NT2/D1 (cell line): ENCODE measurements around the gene IL11.

Source experiments
- DNase-seq: peaks from one replicate; pipeline ENCODE4 v3.0.0-alpha.2; 2011; ENCODE audit warnings: low read depth, low spot score
- H3K27me3 ChIP-seq: 2 replicates; pipeline ENCODE4 v1.6.0; 2011; ENCODE audit warnings: mild to moderate bottlenecking; ENCODE audit not compliant: insufficient read length, insufficient read depth
- H3K36me3 ChIP-seq: 2 replicates; pipeline ENCODE4 v1.6.1; 2011; ENCODE audit warnings: mild to moderate bottlenecking, low read length, mixed read lengths; ENCODE audit not compliant: insufficient read depth, insufficient read length
- H3K4me1 ChIP-seq: 2 replicates; pipeline ENCODE4 v1.5.1; 2011; ENCODE audit not compliant: insufficient read depth, insufficient read length
- H3K4me3 ChIP-seq: 2 replicates; pipeline ENCODE4 v1.5.1; 2011; ENCODE audit warnings: low read depth; ENCODE audit not compliant: insufficient read length
- H3K9ac ChIP-seq: 2 replicates; pipeline ENCODE4 v1.6.0; 2011; ENCODE audit warnings: low read depth; ENCODE audit not compliant: insufficient read length
- H3K9me3 ChIP-seq: 2 replicates; pipeline ENCODE4 v1.5.1; 2011; ENCODE audit warnings: mild to moderate bottlenecking, low read length; ENCODE audit not compliant: insufficient read depth
- SUZ12 ChIP-seq: IDR thresholded peaks from 2 replicates; pipeline ENCODE4 v1.6.1; 2011; ENCODE audit not compliant: insufficient read length, insufficient read depth; ENCODE audit errors: extremely low read depth
- YY1 ChIP-seq: IDR thresholded peaks from 2 replicates; pipeline ENCODE4 v1.6.1; 2011; ENCODE audit not compliant: insufficient read length, insufficient read depth
- ZNF274 ChIP-seq: IDR thresholded peaks from 2 replicates; pipeline ENCODE4 v1.6.1; 2011; ENCODE audit warnings: mild to moderate bottlenecking, low read depth, low read length

Gene IL11

DNA sequence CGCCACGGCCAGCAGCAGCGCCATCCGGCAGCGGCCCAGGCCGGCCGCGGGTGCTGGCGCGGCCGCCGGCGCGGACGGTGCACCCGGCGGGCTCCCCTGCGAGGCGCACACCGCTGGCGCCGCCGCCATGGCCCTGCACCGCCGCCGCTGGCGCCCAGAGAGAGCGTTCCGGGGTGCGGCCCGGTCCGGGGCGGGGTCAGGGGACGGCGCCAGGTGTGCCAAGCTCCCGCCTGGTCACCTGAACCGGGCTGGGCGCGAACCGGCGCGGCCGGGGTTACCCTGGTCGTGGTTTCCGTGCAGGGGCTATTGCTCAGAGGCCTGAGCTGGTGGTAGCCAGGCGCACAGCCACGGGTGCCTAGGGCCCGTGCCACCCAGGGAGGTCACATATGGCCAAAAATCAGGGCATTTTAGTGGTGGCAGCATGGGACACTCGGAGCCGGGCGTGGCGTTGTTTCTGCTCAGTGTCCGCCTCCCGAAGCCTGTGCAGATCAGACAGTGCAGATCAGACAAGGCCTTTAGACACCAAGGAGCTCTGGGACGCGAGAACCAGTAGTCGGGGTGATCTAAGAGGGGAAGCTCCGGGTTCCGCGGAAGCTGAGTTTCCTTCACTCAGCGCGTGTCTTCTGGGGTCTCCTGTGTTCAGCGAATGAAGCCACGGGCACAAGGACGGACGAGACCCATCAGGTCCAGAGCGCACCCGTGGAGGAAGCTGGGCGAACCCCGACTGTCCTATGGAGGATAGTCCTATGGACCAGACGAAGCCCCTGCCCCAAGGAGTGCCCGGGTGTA, 14.1 kb upstream of the IL11 start, which contains the start of gene TMEM238:
Gene TMEM238 (minus strand): TSS at position 162 of the 789 bp plus-strand sequence. CDS start 33 bp downstream, at position 129.
- TF ChIP-seq SUZ12 (no peak), YY1 (no peak), ZNF274 (no peak)
- no peak for DNase-seq
- H3K36me3 ChIP-seq = peaks cover 34% of the 10 kb centered on the region
- peak within 1 kb of the TSS; percentile 97 for H3K4me3 ChIP-seq
- peaks cover 12% of the 10 kb centered on the region for H3K27me3 ChIP-seq
- peaks cover 24% of the 10 kb centered on the region for H3K4me1 ChIP-seq
- peak within 1 kb of the TSS; percentile 99 for H3K9ac ChIP-seq
- H3K9me3 ChIP-seq = no peaks in the 10 kb centered on the region

DNA sequence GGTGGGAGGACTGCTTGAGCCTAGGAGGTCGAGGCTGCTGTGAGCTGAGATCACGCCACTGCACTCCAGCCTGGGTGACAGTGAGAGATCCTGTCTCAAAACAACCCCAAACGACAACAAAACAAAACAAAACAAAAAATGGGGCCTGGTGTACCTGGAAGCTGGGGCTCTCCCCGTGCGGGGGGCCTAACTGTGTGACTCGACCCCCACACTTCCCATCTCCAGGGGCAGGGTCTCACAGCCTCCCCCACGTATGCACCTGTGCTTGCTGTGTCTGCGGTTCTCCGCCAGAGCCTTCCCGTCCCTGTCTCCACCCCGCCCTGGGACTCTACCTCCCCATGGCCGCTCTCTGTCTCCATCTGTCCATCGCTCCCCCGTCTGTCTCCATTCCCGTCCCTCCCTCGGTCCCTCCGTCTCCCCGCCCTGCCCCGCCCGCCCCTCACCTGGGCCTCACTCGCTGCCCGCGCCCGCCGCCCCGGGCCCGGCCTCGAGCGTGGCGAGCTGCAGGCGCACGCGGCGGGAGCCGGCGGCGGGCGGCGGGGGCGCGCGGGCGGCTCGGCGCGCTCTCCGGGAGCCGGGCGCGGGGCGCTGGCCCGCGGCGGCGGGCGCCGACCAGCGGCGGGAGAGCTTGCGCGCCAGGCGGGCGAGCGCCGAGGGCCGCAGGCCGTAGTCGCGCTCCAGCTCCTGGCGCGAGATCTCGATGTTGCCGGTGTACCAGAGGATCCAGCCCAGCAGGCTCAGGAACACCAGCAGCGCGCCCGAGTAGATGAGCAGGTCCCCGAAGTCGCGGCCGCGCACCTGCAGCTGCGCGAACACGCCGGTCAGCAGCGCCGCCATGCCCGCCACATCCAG, 13.2 kb upstream of the IL11 start:
- Histone ChIP-seq H3K9ac (peak overlapping the region; percentile 99), H3K4me1 (peaks cover 16% of the 10 kb centered on the region), H3K9me3 (no peaks in the 10 kb centered on the region), H3K27me3 (peaks cover 12% of the 10 kb centered on the region), H3K4me3 (peak overlapping the region; percentile 97), H3K36me3 (peaks cover 26% of the 10 kb centered on the region)
- DNase-seq = no peak
- TF ChIP-seq SUZ12 (no peak), YY1 (no peak), ZNF274 (no peak)

- no peak for DNase-seq
- Histone ChIP-seq H3K36me3 (peaks cover 17% of the 10 kb centered on the region), H3K4me1 (peaks cover 8% of the 10 kb centered on the region), H3K27me3 (peaks cover 12% of the 10 kb centered on the region), H3K9ac (peak overlapping the region; percentile 83), H3K9me3 (no peaks in the 10 kb centered on the region), H3K4me3 (no peak overlapping the region)
- no peak for TF ChIP-seq SUZ12
- no peak for TF ChIP-seq YY1
- no peak for TF ChIP-seq ZNF274
These were observed 12.3 kb upstream of the IL11 start for GRCh38 chr19:55382522-55383054.

- H3K9me3 ChIP-seq = no peaks in the 10 kb centered on the region
- no peak for TF ChIP-seq ZNF274
- no peak for TF ChIP-seq YY1
- TF ChIP-seq SUZ12 = no peak
- H3K27me3 ChIP-seq = peaks cover 12% of the 10 kb centered on the region
- no peak overlapping the region for H3K4me3 ChIP-seq
- peaks cover 7% of the 10 kb centered on the region for H3K4me1 ChIP-seq
- DNase-seq = no peak
- peaks cover 11% of the 10 kb centered on the region for H3K36me3 ChIP-seq
- H3K9ac ChIP-seq = no peak overlapping the region
These were observed 11.8 kb upstream of the IL11 start for GRCh38 chr19:55382013-55382412.

DNA sequence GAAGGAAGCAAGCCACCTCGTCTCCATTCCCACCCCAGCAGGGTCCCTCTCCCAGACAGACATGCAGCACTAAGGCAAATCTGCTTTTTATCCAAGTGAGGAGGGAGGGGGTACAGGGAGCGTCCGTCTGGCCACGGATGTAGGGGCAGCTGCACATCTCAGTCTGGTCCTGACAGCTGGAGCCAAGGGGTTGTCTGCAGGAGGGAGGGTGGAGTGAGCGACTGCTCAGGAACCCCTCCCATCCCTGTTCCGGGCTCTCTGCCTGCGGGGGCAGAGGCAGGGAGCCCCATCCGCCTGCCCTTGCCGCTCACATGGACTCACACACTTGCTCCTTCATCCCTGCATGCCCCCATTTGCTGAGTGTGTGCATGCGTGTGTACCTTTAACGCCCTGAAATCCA, 8.9 kb upstream of the IL11 start:
- Histone ChIP-seq H3K9ac (no peak overlapping the region), H3K27me3 (peaks cover 12% of the 10 kb centered on the region), H3K36me3 (no peaks in the 10 kb centered on the region), H3K4me1 (peaks cover 11% of the 10 kb centered on the region), H3K4me3 (no peak overlapping the region), H3K9me3 (no peaks in the 10 kb centered on the region)
- TF ChIP-seq ZNF274 (no peak), YY1 (no peak), SUZ12 (no peak)
- DNase-seq = no peak

GRCh38 chr19:55377356-55378131, 7.3 kb upstream of the IL11 start:
- no peaks in the 10 kb centered on the region for H3K36me3 ChIP-seq
- peaks cover 17% of the 10 kb centered on the region for H3K4me1 ChIP-seq
- H3K27me3 ChIP-seq = peaks cover 10% of the 10 kb centered on the region
- TF ChIP-seq YY1 = no peak
- TF ChIP-seq ZNF274 = no peak
- TF ChIP-seq SUZ12 = no peak
- no peak for DNase-seq
- H3K4me3 ChIP-seq = no peak overlapping the region
- peak overlapping the region; percentile 42 for H3K9ac ChIP-seq
- no peaks in the 10 kb centered on the region for H3K9me3 ChIP-seq
